ENCODE measurements around the gene NTN1. TPM values are rescaled to one million over a fixed set of nuclear protein-coding genes. Genes with fewer than 3 reads are reported as not detected.
A peak's percentile ranks its signal among the peaks of the same experiment; 100 is the strongest.

NTN1 gene
- total RNA-seq, 1 experiment from 2014 or later, result 10.4 TPM

GRCh38 chr17:9229160-9229825 is 208.0 kb downstream of the NTN1 start:
- Histone ChIP-seq H3K4me1 (0 out of 2 replicates have a peak, but pooled peaks cover 3% of the 10 kb centered on the region), H3K27ac (no peak overlapping the region), H3K9me3 (replicated peaks) (no peaks in the 10 kb centered on the region), H3K36me3 (no peaks in the 10 kb centered on the region), H3K27me3 (no peaks in the 10 kb centered on the region), H3K4me3 (no peak overlapping the region)
- DNase-seq, result no peak

- Histone ChIP-seq H3K9me3 (replicated peaks) (no peaks in the 10 kb centered on the region), H3K27ac (no peak overlapping the region), H3K4me1 (0 out of 2 replicates have a peak, but pooled peaks cover 3% of the 10 kb centered on the region), H3K27me3 (no peaks in the 10 kb centered on the region), H3K36me3 (no peaks in the 10 kb centered on the region), H3K4me3 (no peak overlapping the region)
- no peak for DNase-seq
Measured at GRCh38 chr17:9229826-9230201, 208.5 kb downstream of the NTN1 start.

GRCh38 chr17:9230346-9230745 is 209.0 kb downstream of the NTN1 start:
- H3K36me3 ChIP-seq, result no peaks in the 10 kb centered on the region
- H3K27ac ChIP-seq, result no peak overlapping the region
- H3K4me3 ChIP-seq, result no peak overlapping the region
- H3K4me1 ChIP-seq, result 0 out of 2 replicates have a peak, but pooled peaks cover 3% of the 10 kb centered on the region
- H3K9me3 ChIP-seq (replicated peaks), result no peaks in the 10 kb centered on the region
- DNase-seq, result no peak
- no peaks in the 10 kb centered on the region for H3K27me3 ChIP-seq

DNA sequence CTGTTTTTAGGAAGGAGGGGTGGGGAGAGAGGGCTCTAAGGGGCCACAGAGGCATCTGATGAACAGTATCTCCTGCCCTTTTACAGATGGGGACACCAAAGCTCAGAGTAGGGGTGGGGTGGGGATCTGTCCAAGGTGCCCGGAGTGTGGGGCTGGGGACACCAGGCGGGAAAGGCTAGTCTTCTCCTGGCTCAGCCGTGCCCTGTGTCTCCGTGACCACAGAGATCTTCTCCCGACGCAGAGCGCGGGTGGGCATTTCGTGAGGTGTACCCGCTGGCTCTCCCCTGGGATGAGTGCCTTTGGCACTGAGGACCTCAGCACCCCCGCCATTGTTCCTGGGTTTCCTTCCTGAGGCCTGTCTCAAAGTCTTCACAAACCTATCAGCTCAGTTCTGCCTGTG is 209.6 kb downstream of the NTN1 start:
- no peak for DNase-seq
- 0 out of 2 replicates have a peak, but pooled peaks cover 3% of the 10 kb centered on the region for H3K4me1 ChIP-seq
- no peak overlapping the region for H3K4me3 ChIP-seq
- H3K27me3 ChIP-seq, result no peaks in the 10 kb centered on the region
- no peaks in the 10 kb centered on the region for H3K9me3 ChIP-seq (replicated peaks)
- H3K36me3 ChIP-seq, result no peaks in the 10 kb centered on the region
- no peak overlapping the region for H3K27ac ChIP-seq

DNA sequence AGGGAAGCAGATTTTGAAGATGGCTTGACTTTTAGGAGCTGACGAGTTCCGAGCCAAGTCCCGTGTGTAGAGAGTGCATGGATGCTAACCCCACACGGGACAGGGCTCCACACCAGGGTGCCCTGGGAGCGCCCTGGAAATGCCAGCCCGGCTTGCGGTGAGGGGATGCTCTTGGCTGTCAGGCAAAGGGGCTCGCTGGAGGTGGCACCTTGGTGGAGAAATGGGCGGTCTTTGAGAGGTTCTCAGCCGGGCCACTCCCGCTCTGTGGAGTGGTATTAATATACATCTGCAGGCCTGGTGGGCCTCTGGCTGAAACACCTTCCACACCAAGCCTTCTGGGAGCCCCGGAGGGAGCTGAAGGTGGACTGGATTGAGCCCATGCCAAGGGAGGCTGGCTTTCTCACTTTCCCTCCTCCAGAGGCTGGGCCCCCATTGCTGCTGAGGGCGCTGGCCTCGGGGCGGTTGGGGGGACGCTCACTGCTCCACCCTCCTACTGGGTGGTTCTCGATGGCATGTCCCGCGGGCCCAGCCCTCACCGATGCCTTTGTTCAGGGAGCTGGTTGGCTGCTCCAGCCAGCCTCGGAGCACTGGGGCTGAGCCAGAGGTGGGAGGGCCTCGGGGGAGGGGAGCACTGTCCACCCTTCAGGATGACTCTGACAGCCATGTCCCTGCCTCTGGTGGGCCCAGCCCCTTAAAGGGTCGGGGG is 210.3 kb downstream of the NTN1 start:
- H3K4me3 ChIP-seq, result no peak overlapping the region
- H3K27me3 ChIP-seq, result no peaks in the 10 kb centered on the region
- no peak overlapping the region for H3K27ac ChIP-seq
- 0 out of 2 replicates have a peak, but pooled peaks cover 3% of the 10 kb centered on the region for H3K4me1 ChIP-seq
- no peak for DNase-seq
- no peaks in the 10 kb centered on the region for H3K36me3 ChIP-seq
- no peaks in the 10 kb centered on the region for H3K9me3 ChIP-seq (replicated peaks)

- Histone ChIP-seq H3K4me3 (no peak overlapping the region), H3K36me3 (no peaks in the 10 kb centered on the region), H3K27me3 (no peaks in the 10 kb centered on the region), H3K4me1 (0 out of 2 replicates have a peak, but pooled peaks cover 3% of the 10 kb centered on the region), H3K9me3 (replicated peaks) (no peaks in the 10 kb centered on the region), H3K27ac (no peak overlapping the region)
- no peak for DNase-seq
Measured at GRCh38 chr17:9232155-9232475, 210.8 kb downstream of the NTN1 start.

DNA sequence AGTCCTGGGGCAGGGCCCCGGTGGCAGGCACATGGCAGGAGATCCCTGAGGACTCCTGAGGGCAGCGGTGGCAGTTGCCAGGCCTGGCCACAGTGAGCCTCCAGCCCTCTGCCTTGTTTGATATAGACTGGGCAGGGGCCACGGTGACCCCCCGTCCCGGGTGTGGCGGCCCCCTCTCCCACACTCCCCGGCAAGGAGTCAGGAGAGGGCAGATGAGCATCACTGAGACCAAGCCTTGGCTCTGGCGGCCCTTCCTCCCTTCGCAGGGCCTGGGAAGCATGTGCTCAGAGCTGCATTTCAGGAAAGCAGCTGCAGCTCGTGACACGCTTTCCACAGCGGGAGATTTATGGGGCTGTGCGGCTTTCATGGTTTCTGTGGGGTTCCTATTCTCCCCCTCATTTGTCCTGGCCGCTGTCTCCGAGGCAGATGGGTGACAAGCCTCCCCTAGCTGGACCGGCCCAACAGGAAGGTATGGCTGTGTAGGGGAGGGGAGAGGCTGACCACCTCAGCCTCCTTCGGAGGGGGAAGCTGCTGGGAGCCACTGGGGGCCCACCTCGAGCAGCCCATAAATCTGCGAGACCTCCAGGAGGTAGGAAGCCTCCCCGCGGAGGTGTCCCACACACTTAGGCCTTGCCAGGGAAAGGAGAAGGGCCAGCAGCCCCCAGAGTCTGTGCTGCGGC is 211.4 kb downstream of the NTN1 start:
- no peak overlapping the region for H3K27ac ChIP-seq
- H3K4me1 ChIP-seq, result 0 out of 2 replicates have a peak, but pooled peaks cover 3% of the 10 kb centered on the region
- peak; percentile 29 to 47 for DNase-seq

DNA sequence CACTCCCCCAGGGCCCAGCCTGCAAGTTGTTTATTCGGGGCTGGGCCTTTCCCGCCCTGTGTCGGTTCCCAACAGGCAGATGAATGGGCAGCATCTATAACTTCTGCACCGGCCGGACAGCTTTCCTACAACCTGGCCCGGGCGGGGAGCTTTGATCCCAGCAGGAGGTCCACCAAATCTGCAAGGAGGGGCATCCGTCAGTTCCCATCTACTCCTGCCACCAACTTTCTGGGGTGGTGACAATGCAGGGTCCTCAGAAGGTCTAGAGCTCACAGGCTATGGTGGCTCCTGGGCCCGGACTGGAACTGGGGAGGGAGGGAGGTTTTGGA is 211.9 kb downstream of the NTN1 start:
- Histone ChIP-seq H3K4me1 (0 out of 2 replicates have a peak, but pooled peaks cover 3% of the 10 kb centered on the region), H3K9me3 (replicated peaks) (no peaks in the 10 kb centered on the region), H3K4me3 (no peak overlapping the region), H3K36me3 (no peaks in the 10 kb centered on the region), H3K27ac (no peak overlapping the region), H3K27me3 (no peaks in the 10 kb centered on the region)
- DNase-seq, result no peak

More for the DNA sequence above, 211.4 kb downstream of the NTN1 start:
- H3K4me3 ChIP-seq, result no peak overlapping the region
- H3K36me3 ChIP-seq, result no peaks in the 10 kb centered on the region
- H3K9me3 ChIP-seq (replicated peaks), result no peaks in the 10 kb centered on the region
- H3K27me3 ChIP-seq, result no peaks in the 10 kb centered on the region

DNA sequence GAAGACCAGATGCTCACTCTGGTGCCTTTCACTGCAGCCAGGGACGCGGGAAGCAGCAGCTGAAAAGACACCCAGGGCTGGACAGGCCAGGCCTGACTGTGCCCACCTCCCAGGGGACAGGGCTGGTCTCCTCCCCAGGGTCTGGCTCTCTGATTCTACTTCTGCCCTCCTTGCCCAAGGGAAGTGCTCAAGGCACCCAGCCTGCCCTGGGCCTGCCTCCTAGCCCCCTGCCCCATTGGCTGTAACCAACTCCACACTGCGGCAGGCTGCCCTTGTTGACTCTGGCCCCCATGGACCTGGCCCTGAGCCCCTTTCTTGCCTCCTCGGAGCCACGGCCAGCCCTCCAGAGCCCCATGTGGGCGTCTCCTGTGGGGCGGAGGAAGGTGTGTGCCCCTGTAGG is 212.5 kb downstream of the NTN1 start:
- no peaks in the 10 kb centered on the region for H3K36me3 ChIP-seq
- no peaks in the 10 kb centered on the region for H3K27me3 ChIP-seq
- H3K4me1 ChIP-seq, result 0 out of 2 replicates have a peak, but pooled peaks cover 3% of the 10 kb centered on the region
- no peaks in the 10 kb centered on the region for H3K9me3 ChIP-seq (replicated peaks)
- DNase-seq, result no peak
- H3K27ac ChIP-seq, result no peak overlapping the region
- H3K4me3 ChIP-seq, result no peak overlapping the region

- Histone ChIP-seq H3K4me3 (no peak overlapping the region), H3K4me1 (0 out of 2 replicates have a peak, but pooled peaks cover 3% of the 10 kb centered on the region), H3K36me3 (no peaks in the 10 kb centered on the region), H3K27ac (no peak overlapping the region), H3K9me3 (replicated peaks) (no peaks in the 10 kb centered on the region), H3K27me3 (no peaks in the 10 kb centered on the region)
- no peak for DNase-seq
Measured at GRCh38 chr17:9234389-9234945, 213.2 kb downstream of the NTN1 start.

DNA sequence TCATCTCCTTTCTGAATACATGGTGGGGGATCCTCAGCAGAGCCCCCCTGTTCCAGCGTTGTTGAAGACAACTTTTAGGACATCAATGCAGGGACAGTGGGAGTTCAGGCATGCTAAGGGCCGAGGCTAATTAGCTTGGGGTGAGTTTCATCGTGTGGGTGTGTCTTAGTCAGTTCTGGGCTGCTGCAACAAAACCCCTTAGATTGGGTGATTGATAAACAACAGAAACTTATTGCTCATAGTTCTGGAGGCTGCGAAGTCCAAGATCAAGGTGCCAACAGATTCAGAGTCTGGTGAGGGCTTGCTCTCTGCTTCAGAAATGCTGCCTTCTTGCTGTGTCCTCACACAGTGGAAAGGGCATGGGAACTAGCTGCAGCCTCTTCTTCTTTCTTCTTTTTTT is 214.0 kb downstream of the NTN1 start:
- Histone ChIP-seq H3K36me3 (no peaks in the 10 kb centered on the region), H3K4me1 (peaks cover 3% of the 10 kb centered on the region; the same call in 1 of the 2 replicates), H3K4me3 (no peak overlapping the region), H3K9me3 (replicated peaks) (no peaks in the 10 kb centered on the region), H3K27me3 (no peaks in the 10 kb centered on the region), H3K27ac (no peak overlapping the region)
- no peak for DNase-seq

- Histone ChIP-seq H3K4me3 (no peak overlapping the region), H3K4me1 (peaks cover 13% of the 10 kb centered on the region), H3K27ac (no peak overlapping the region), H3K27me3 (no peaks in the 10 kb centered on the region), H3K9me3 (replicated peaks) (no peaks in the 10 kb centered on the region), H3K36me3 (no peaks in the 10 kb centered on the region)
- DNase-seq, result no peak
Measured at GRCh38 chr17:9236286-9237052, 215.2 kb downstream of the NTN1 start.

DNA sequence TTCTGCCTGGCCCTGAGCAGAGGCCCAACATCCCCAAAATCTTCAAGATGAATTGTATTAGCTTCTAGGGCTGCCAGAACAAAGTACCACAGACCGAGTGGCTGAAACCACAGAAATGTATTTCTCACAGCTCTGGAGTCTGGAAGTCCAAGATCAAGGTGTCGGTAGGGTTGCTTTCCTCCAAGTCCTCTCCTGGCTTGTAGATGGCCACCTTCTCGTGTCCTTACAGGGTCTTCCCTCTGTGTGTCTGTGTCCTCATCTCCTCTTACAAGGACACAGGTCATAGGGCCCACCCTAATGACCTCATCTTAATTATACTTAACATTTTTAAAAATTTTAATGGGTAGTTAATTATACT is 215.7 kb downstream of the NTN1 start:
- H3K4me3 ChIP-seq, result no peak overlapping the region
- no peak for DNase-seq
- H3K9me3 ChIP-seq (replicated peaks), result no peaks in the 10 kb centered on the region
- H3K4me1 ChIP-seq, result peaks cover 19% of the 10 kb centered on the region
- no peaks in the 10 kb centered on the region for H3K36me3 ChIP-seq
- no peaks in the 10 kb centered on the region for H3K27me3 ChIP-seq
- no peak overlapping the region for H3K27ac ChIP-seq

- Histone ChIP-seq H3K4me3 (no peak overlapping the region), H3K9me3 (replicated peaks) (no peaks in the 10 kb centered on the region), H3K36me3 (no peaks in the 10 kb centered on the region), H3K27ac (no peak overlapping the region), H3K27me3 (no peaks in the 10 kb centered on the region), H3K4me1 (peaks cover 24% of the 10 kb centered on the region)
- no peak for DNase-seq
Measured at GRCh38 chr17:9237661-9238301, 216.5 kb downstream of the NTN1 start.

All from SJCRH30 (cell line).